GM23338 (cell line): ENCODE measurements around the gene SLC16A5.
A peak's percentile ranks its signal among the peaks of the same experiment; 100 is the strongest.

Experiments
- CREB1 ChIP-seq: fragments of 250-450 bp; sonication (Bioruptor Pico); IDR thresholded peaks from 2 replicates; pipeline ENCODE4 v1.5.0; 2020; ENCODE audit warnings: low read depth, mild to moderate bottlenecking, moderate library complexity
- CTCF ChIP-seq, 2 experiments: fragments of 200-600 bp in 1 of 2; sonication (generic) in 1 of 2; conservative IDR thresholded peaks; 2 replicates each; pipeline versions ENCODE4 v1.5.1 to v1.6.1; 2016 to 2017; ENCODE audit warnings: antibody characterized with exemption in 2 of 2, low read depth in 2 of 2, mild to moderate bottlenecking in 2 of 2, moderate library complexity in 1 of 2
- ETS1 ChIP-seq: IDR thresholded peaks from 2 replicates; pipeline ENCODE4 v1.6.1; 2016; ENCODE audit warnings: antibody characterized with exemption
- EZH2 ChIP-seq: fragments of 200-600 bp; sonication (generic); IDR thresholded peaks from one replicate; pipeline ENCODE4 v1.8.0; 2017; ENCODE audit warnings: antibody characterized with exemption, mild to moderate bottlenecking, low read depth; ENCODE audit not compliant: unreplicated experiment
- EZH2phosphoT487 ChIP-seq: fragments of 200-600 bp; sonication (generic); IDR thresholded peaks from one replicate; pipeline ENCODE4 v1.8.1; 2018; ENCODE audit warnings: antibody characterized with exemption; ENCODE audit not compliant: unreplicated experiment
- JUNB ChIP-seq: IDR thresholded peaks from one replicate; pipeline ENCODE4 v1.6.1; 2016; ENCODE audit warnings: antibody characterized with exemption; ENCODE audit not compliant: unreplicated experiment
- NANOG ChIP-seq: IDR thresholded peaks from 2 replicates; pipeline ENCODE4 v1.6.1; 2016; ENCODE audit warnings: antibody characterized with exemption, borderline replicate concordance
- POLR2AphosphoS5 ChIP-seq: IDR thresholded peaks from 2 replicates; pipeline ENCODE4 v1.6.1; 2016; ENCODE audit warnings: antibody characterized with exemption, low read depth
- REST ChIP-seq: IDR thresholded peaks from one replicate; pipeline ENCODE4 v1.6.1; 2018; ENCODE audit warnings: antibody characterized with exemption; ENCODE audit not compliant: unreplicated experiment
- STAT1 ChIP-seq: IDR thresholded peaks from one replicate; pipeline ENCODE4 v1.6.1; 2016; ENCODE audit warnings: antibody characterized with exemption; ENCODE audit not compliant: unreplicated experiment
- ZNF114 ChIP-seq: fragments of 250-450 bp; sonication (Bioruptor Pico); IDR thresholded peaks from 2 replicates; pipeline ENCODE4 v1.5.0; 2020; ENCODE audit warnings: mild to moderate bottlenecking, moderate library complexity
- ZNF331 ChIP-seq: fragments of 250-450 bp; sonication (Bioruptor Pico); IDR thresholded peaks from 2 replicates; pipeline ENCODE4 v1.5.0; 2020; ENCODE audit warnings: low read depth, mild to moderate bottlenecking, moderate library complexity
- ZNF462 ChIP-seq: fragments of 250-450 bp; sonication (Bioruptor Pico); IDR thresholded peaks from 2 replicates; pipeline ENCODE4 v1.5.0; 2020; ENCODE audit warnings: mild to moderate bottlenecking, moderate library complexity

- TF ChIP-seq CTCF (conservative IDR thresholded peaks at IDR 0.05; ENCODE audit: low read depth in 2 of 2) (no peak), EZH2 (no peak), REST (no peak), POLR2AphosphoS5 (peak; percentile 20; the same call in 1 of the 2 replicates), ZNF114 (no peak), EZH2phosphoT487 (no peak), JUNB (no peak), ZNF462 (CRISPR knock-in tag) (no peak), STAT1 (no peak), ZNF331 (no peak), ETS1 (no peak), CREB1 (CRISPR knock-in tag) (no peak), NANOG (no peak)
Measured at GRCh38 chr17:75128694-75129505, 41.1 kb downstream of the SLC16A5 start.
